Upper lobe of left lung (tissue), 6 donors: ENCODE measurements around the gene SCGB2B2. TPM values are rescaled to one million over a fixed set of nuclear protein-coding genes. Genes with fewer than 3 reads are reported as not detected.

Experiments used
- ATAC-seq, 2 donors: fragments of 200-7000 bp; cut with Tn5 transposase; one replicate each; pipeline ENCODE4 v1.9.1; 2022; ENCODE audit warnings: mild to moderate bottlenecking in 2 of 2, moderate library complexity in 2 of 2; ENCODE audit not compliant: low FRiP score in 2 of 2
- DNase-seq, 2 donors: peaks; one replicate each; pipeline ENCODE4 v3.0.0-alpha.2; 2019 to 2020
- H3K27ac ChIP-seq, 4 donors: fragments of 200-600 bp; sonication (generic); one replicate each; pipeline ENCODE4 v1.5.1; 2016 to 2019
- H3K27me3 ChIP-seq, 4 donors: fragments of 200-600 bp; sonication (generic); one replicate each; pipeline ENCODE4 v1.5.1; 2017 to 2019
- H3K36me3 ChIP-seq, 4 donors: fragments of 200-600 bp; sonication (generic); one replicate each; pipeline ENCODE4 v1.5.1; 2016 to 2019
- H3K4me1 ChIP-seq, 4 donors: fragments of 200-600 bp; sonication (generic); one replicate each; pipeline ENCODE4 v1.5.1; 2018 to 2019
- H3K4me3 ChIP-seq, 4 donors: fragments of 200-600 bp; sonication (generic); one replicate each; pipeline ENCODE4 v1.5.1; 2017 to 2019; ENCODE audit warnings: mild to moderate bottlenecking in 2 of 4, moderate library complexity in 1 of 4
- H3K9me3 ChIP-seq, 4 donors: fragments of 200-600 bp; sonication (generic); one replicate each; pipeline ENCODE4 v1.5.1; 2018 to 2019
- EP300 ChIP-seq, 4 donors: sonication (generic); formaldehyde crosslinking; IDR thresholded peaks; one replicate each; pipeline ENCODE4 v1.5.1; 2017; ENCODE audit warnings: antibody characterized with exemption in 4 of 4, control low read depth in 2 of 4
- POLR2A ChIP-seq, 4 donors: fragments of 450-650 bp; IDR thresholded peaks; one replicate each; pipeline ENCODE4 v1.5.1; 2016 to 2017; ENCODE audit warnings: antibody characterized with exemption in 4 of 4, mild to moderate bottlenecking in 2 of 4
- POLR2AphosphoS5 ChIP-seq, 2 donors: sonication (generic); formaldehyde crosslinking; IDR thresholded peaks; one replicate each; pipeline ENCODE4 v1.5.1; 2017; ENCODE audit warnings: antibody characterized with exemption in 2 of 2
- WGBS, 2 donors: methylation state at CpG; one replicate each; pipeline ENCODE4 v1.1.5; 2017 to 2018; 5-methylcytosine and 5-hydroxymethylcytosine counted together
- total RNA-seq, 6 donors: library from RNA; depleted of rRNA in 4 of 6; stranded (reverse); fragments of >200 nt in 4 of 6; gene quantifications; one replicate each; pipeline versions ENCODE4 v1.1.0 to v1.2.1, GENCODE V29; 2016 to 2021
- TF ChIP-seq, protein P1 (sequence below), 6 experiments: fragments of 450-650 bp in 4 of 6; fragments of 200-600 bp in 2 of 6; sonication (generic) in 2 of 6; IDR thresholded peaks; one replicate each; pipeline ENCODE4 v1.5.1; 2016 to 2019; ENCODE audit warnings: antibody characterized with exemption in 6 of 6
- donor health status: DM: no; HTN: no; CAD: no; lungs with moderate emphysema.
- donor health status: DM: no; HTN: yes; CAD: no; lungs with severe emphysema.

Gene SCGB2B2
- total RNA-seq, 6 donors from 2014 or later = 0.47 to 4.6 (median 1.7) TPM

DNA sequence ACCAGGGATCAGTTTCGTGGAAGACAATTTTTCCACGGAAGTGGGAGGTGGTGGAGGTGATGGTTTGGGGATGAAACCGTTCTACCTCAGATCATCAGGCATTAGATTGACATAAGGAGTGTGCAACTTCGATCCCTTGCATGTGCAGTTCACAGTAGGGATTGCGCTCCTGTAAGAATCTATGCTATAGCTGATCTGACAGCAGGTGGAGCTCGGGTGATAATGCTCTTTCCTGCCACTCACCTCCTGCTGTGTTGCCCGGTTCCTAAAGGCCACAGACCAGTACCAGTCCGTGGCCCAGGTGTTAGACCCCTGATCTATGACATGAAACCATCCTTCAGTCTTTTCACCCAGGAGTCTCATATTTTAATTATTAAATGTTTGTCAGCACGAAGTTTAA is 4.5 kb upstream of the SCGB2B2 start:
- H3K36me3 ChIP-seq = peaks cover 29 to 64% (median 55%) of the 10 kb centered on the region in 4 donors
- H3K9me3 ChIP-seq = peaks cover 36 to 70% (median 58%) of the 10 kb centered on the region in 4 donors
- TF ChIP-seq, protein P1, sequence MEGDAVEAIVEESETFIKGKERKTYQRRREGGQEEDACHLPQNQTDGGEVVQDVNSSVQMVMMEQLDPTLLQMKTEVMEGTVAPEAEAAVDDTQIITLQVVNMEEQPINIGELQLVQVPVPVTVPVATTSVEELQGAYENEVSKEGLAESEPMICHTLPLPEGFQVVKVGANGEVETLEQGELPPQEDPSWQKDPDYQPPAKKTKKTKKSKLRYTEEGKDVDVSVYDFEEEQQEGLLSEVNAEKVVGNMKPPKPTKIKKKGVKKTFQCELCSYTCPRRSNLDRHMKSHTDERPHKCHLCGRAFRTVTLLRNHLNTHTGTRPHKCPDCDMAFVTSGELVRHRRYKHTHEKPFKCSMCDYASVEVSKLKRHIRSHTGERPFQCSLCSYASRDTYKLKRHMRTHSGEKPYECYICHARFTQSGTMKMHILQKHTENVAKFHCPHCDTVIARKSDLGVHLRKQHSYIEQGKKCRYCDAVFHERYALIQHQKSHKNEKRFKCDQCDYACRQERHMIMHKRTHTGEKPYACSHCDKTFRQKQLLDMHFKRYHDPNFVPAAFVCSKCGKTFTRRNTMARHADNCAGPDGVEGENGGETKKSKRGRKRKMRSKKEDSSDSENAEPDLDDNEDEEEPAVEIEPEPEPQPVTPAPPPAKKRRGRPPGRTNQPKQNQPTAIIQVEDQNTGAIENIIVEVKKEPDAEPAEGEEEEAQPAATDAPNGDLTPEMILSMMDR (IDR thresholded peaks at IDR 0.05) = no peak
- TF ChIP-seq EP300 (IDR thresholded peaks at IDR 0.05) = no peak
- TF ChIP-seq POLR2AphosphoS5 (IDR thresholded peaks at IDR 0.05) = no peak
- TF ChIP-seq POLR2A (IDR thresholded peaks at IDR 0.05) = no peak
- no peaks in the 10 kb centered on the region for H3K27me3 ChIP-seq
- H3K4me1 ChIP-seq = peaks cover 6 to 20% (median 12%) of the 10 kb centered on the region in 4 donors
- no peak overlapping the region for H3K4me3 ChIP-seq
- ATAC-seq (no peak), DNase-seq (no peak)
- no peak overlapping the region for H3K27ac ChIP-seq
- 95 to 97% methylated on average over 9 of the region's 9 CpGs for WGBS, 2 donors

DNA sequence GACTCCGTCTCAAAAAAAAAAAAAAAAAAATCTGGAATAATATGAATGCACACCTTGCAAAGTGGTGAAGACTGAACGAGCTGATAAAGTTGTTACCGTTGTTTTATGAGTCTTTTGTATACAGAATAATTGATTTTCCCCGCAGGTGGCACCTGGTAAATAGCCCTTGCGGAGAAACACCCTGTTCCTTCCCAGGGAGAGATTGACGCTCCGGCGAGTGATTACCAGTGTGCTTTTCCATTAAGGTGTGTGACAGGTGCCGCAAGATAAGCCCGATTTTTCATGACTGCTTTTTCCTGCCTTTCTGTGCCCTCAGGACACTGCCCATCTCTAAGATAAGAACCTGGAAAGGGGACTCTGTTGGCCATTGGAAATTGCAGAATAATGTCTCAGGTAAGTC is 1.5 kb upstream of the SCGB2B2 start:
- Histone ChIP-seq H3K27ac (peak overlapping the region in 3 of 4 donors; percentile 98 to 99 (median 99)), H3K27me3 (no peaks in the 10 kb centered on the region), H3K4me3 (peak overlapping the region; percentile 70 to 83 (median 76)), H3K4me1 (peaks cover 10 to 24% (median 16%) of the 10 kb centered on the region in 4 donors), H3K9me3 (peaks cover 9 to 44% (median 29%) of the 10 kb centered on the region in 4 donors), H3K36me3 (peaks cover 21 to 48% (median 38%) of the 10 kb centered on the region in 4 donors)
- no peak for DNase-seq
- WGBS, 2 donors = 48 to 70% methylated on average over 10 of the region's 10 CpGs
- ATAC-seq = no peak
- TF ChIP-seq, protein P1 (IDR thresholded peaks at IDR 0.05) = no peak
- TF ChIP-seq POLR2A (IDR thresholded peaks at IDR 0.05) (no peak), EP300 (IDR thresholded peaks at IDR 0.05) (no peak), POLR2AphosphoS5 (IDR thresholded peaks at IDR 0.05) (no peak)

DNA sequence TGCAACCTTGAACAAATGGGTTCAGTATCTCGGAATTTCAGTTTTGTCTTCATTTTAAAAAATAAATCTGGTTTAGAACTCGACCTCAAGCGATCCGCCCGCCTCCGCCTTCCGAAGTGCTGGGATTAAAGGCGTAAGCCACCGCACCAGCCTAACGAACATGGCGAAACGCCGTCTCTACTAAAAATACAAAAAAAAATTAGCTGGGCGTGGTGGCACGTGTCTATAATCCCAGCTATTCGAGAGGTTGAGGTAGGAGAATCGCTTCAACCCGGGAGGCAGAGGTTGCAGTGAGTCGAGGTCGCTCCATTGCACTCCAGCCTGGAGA is 1.1 kb upstream of the SCGB2B2 start:
- Histone ChIP-seq H3K27ac (peak overlapping the region; percentile 96 to 99 (median 98)), H3K27me3 (no peaks in the 10 kb centered on the region), H3K9me3 (peaks cover 7 to 40% (median 26%) of the 10 kb centered on the region in 4 donors), H3K4me1 (peaks cover 10 to 24% (median 16%) of the 10 kb centered on the region in 4 donors), H3K36me3 (peaks cover 17 to 45% (median 34%) of the 10 kb centered on the region in 4 donors), H3K4me3 (peak overlapping the region; percentile 70 to 83 (median 76))
- WGBS, 2 donors = 6 to 12% methylated on average over 20 of the region's 20 CpGs
- TF ChIP-seq EP300 (IDR thresholded peaks at IDR 0.05) = no peak
- no peak for TF ChIP-seq POLR2AphosphoS5 (IDR thresholded peaks at IDR 0.05)
- TF ChIP-seq POLR2A (IDR thresholded peaks at IDR 0.05) = no peak
- ATAC-seq (no peak), DNase-seq (no peak)

DNA sequence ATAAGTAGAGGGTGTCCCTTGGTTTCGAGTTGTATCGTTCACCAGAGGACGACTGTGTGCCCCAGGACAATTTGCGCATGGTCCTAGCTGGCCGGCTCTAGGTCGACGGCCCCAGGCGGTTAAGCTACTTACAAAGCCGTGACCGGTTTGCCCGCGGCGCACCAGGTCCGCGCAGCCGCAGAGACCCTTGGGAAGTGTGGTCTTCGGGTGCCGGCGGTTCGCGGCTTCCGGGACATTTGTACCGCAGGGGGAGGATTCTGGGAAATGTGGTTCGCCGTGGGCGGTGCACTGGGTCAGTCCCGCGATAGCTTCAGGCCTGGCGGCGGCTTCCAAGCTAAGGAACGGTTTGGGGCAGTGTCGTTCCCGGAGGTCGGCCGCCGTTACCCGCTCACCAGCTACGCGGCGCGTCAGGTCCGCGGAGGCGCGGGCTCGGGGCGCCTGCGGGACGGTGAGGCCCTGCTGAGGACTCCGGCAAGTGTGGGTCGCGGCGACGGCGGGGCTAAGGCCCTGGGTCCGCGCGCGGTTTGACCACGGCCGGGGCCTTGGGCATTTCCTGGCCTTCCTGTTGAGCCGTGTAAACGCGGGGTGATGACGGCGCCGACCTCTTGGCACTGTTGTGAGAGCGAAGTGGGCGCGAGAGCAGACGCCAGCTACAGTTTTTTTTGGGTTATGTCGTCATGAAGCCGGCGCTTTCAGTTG is 576 bp upstream of the SCGB2B2 start, which contains the start of gene ZNF302:
Gene ZNF302 (plus strand): TSS at position 293 of the 699 bp plus-strand sequence. CDS start 1,127 bp downstream, outside the sequence.
- TF ChIP-seq POLR2A (IDR thresholded peaks at IDR 0.05) = peak; percentile 36 to 95 (median 87)
- TF ChIP-seq, protein P1 (IDR thresholded peaks at IDR 0.05) = peak in 1 of 6 experiments; percentile 10
- TF ChIP-seq POLR2AphosphoS5 (IDR thresholded peaks at IDR 0.05) = peak; percentile 87 to 90
- TF ChIP-seq EP300 (IDR thresholded peaks at IDR 0.05) = peak in 2 of 4 donors; percentile 10 to 54
- WGBS, 2 donors = 0% methylated on average over 7 to 49 of the region's 74 CpGs
- H3K36me3 ChIP-seq = peaks cover 14 to 39% (median 29%) of the 10 kb centered on the region in 4 donors

DNA sequence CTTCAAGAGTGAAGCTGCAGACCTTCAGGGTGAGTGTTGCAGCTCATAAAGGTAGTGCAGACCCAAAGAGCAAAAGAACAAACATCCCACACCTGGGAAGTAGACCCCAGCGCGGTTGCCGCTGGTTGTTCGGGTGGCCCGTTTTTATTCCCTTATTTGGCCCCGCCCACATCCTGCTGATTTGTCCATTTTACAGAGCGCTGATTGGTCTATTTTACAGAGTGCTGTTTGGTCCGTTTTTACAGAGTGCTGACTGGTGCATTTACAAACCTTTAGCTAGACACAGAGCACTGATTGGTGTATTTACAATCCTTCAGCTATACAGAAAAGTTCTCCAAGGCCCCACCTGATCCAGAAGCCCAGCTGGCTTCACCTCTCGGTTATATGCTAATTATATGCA is 1.0 kb downstream of the SCGB2B2 start:
- no peak overlapping the region for H3K27ac ChIP-seq
- WGBS, 2 donors = 92 to 93% methylated on average over 9 of the region's 9 CpGs
- H3K36me3 ChIP-seq = peaks cover 7 to 23% (median 16%) of the 10 kb centered on the region in 4 donors
- ATAC-seq (no peak), DNase-seq (no peak)
- TF ChIP-seq POLR2A (IDR thresholded peaks at IDR 0.05) (no peak), POLR2AphosphoS5 (IDR thresholded peaks at IDR 0.05) (no peak), EP300 (IDR thresholded peaks at IDR 0.05) (no peak)
- TF ChIP-seq, protein P1 (IDR thresholded peaks at IDR 0.05) = no peak
- H3K4me1 ChIP-seq = peaks cover 10 to 24% (median 16%) of the 10 kb centered on the region in 4 donors
- peaks cover 0 to 20% (median 7%) of the 10 kb centered on the region in 4 donors for H3K9me3 ChIP-seq
- no peak overlapping the region for H3K4me3 ChIP-seq
- H3K27me3 ChIP-seq = no peaks in the 10 kb centered on the region

More for the DNA sequence above, 576 bp upstream of the SCGB2B2 start, which contains the start of gene ZNF302:
- ATAC-seq = peak; percentile 99 to 100
- Histone ChIP-seq H3K27me3 (no peaks in the 10 kb centered on the region), H3K4me1 (peaks cover 10 to 24% (median 16%) of the 10 kb centered on the region in 4 donors), H3K4me3 (peak within 1 kb of the TSS; percentile 70 to 83 (median 76)), H3K9me3 (peaks cover 4 to 35% (median 21%) of the 10 kb centered on the region in 4 donors), H3K27ac (peak within 1 kb of the TSS; percentile 96 to 99 (median 98))
- peak; percentile 96 to 98 for DNase-seq
